Peyer's patch (tissue), 4 donors: Measurements from ENCODE around the gene SLC6A2.

ENCODE experiments used
- POLR2A ChIP-seq, 2 donors: fragments of 450-650 bp; IDR thresholded peaks; one replicate each; pipeline ENCODE4 v1.5.1; 2017; ENCODE audit warnings: antibody characterized with exemption in 2 of 2, mild to moderate bottlenecking in 2 of 2, moderate library complexity in 2 of 2
- TF ChIP-seq, protein P1 (sequence below), 6 experiments: fragments of 450-650 bp in 4 of 6; fragments of 200-600 bp in 2 of 6; sonication (generic) in 1 of 6; IDR thresholded peaks; one replicate each; pipeline ENCODE4 v1.5.1; 2017 to 2019; ENCODE audit warnings: antibody characterized with exemption in 6 of 6, mild to moderate bottlenecking in 3 of 6, moderate library complexity in 1 of 6

- TF ChIP-seq, protein P1, sequence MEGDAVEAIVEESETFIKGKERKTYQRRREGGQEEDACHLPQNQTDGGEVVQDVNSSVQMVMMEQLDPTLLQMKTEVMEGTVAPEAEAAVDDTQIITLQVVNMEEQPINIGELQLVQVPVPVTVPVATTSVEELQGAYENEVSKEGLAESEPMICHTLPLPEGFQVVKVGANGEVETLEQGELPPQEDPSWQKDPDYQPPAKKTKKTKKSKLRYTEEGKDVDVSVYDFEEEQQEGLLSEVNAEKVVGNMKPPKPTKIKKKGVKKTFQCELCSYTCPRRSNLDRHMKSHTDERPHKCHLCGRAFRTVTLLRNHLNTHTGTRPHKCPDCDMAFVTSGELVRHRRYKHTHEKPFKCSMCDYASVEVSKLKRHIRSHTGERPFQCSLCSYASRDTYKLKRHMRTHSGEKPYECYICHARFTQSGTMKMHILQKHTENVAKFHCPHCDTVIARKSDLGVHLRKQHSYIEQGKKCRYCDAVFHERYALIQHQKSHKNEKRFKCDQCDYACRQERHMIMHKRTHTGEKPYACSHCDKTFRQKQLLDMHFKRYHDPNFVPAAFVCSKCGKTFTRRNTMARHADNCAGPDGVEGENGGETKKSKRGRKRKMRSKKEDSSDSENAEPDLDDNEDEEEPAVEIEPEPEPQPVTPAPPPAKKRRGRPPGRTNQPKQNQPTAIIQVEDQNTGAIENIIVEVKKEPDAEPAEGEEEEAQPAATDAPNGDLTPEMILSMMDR (IDR thresholded peaks at IDR 0.05) = no peak
- no peak for TF ChIP-seq POLR2A (IDR thresholded peaks at IDR 0.05)
Observed at GRCh38 chr16:55678161-55678821, 22.5 kb downstream of the SLC6A2 start.
